Uterus (tissue), 4 donors: ENCODE results near the gene RPAP2. TPM values are rescaled to one million over a fixed set of nuclear protein-coding genes. Genes with fewer than 3 reads are reported as not detected.
"Not testable (repeated sequence)": the region's sequence is repeated elsewhere in the genome, so short reads cannot be mapped to it uniquely, and the experiment has no call there.

Experiments used
- DNase-seq, 2 donors: peaks; one replicate each; pipeline ENCODE4 v3.0.0-alpha.2; 2019 to 2020
- H3K27ac ChIP-seq, 2 donors: fragments of 200-600 bp; sonication (generic); 1 replicate in 1 of 2; 2 replicates in 1 of 2; pipeline ENCODE4 v1.5.1; 2016 to 2018
- H3K27me3 ChIP-seq, 2 donors: fragments of 200-600 bp; sonication (generic); one replicate each; pipeline ENCODE4 v1.5.1; 2018 to 2019; ENCODE audit warnings: control low read depth in 1 of 2
- H3K36me3 ChIP-seq, 2 donors: fragments of 200-600 bp; sonication (generic); one replicate each; pipeline ENCODE4 v1.5.1; 2019; ENCODE audit warnings: control low read depth in 1 of 2
- H3K4me1 ChIP-seq, 2 donors: fragments of 200-600 bp; sonication (generic); one replicate each; pipeline ENCODE4 v1.5.1; 2018 to 2019; ENCODE audit warnings: control low read depth in 1 of 2
- H3K4me3 ChIP-seq, 2 donors: fragments of 200-600 bp; sonication (generic); 1 replicate in 1 of 2; 2 replicates in 1 of 2; pipeline ENCODE4 v1.5.1; 2018 to 2019; ENCODE audit warnings: mild to moderate bottlenecking in 1 of 2
- H3K9me3 ChIP-seq, 2 donors: fragments of 200-600 bp; sonication (generic); one replicate each; pipeline ENCODE4 v1.5.1; 2019; ENCODE audit warnings: control low read depth in 1 of 2
- POLR2A ChIP-seq, 2 donors: fragments of 450-650 bp; IDR thresholded peaks; one replicate each; pipeline ENCODE4 v1.6.1; 2016; ENCODE audit warnings: antibody characterized with exemption in 2 of 2, mild to moderate bottlenecking in 1 of 2, moderate library complexity in 1 of 2
- intact Hi-C: fragments of 100-400 bp; cut with DNase I; formaldehyde crosslinking; loops from one replicate; pipeline ENCODE4 v1.15.1; 2023; ENCODE audit warnings: low total_unique reads
- total RNA-seq, 4 donors: library from RNA; depleted of rRNA in 3 of 4; stranded (reverse); fragments of >200 nt in 3 of 4; gene quantifications; one replicate each; pipeline versions ENCODE4 v1.1.0 to v1.2.4, GENCODE V29; 2014 to 2023
- TF ChIP-seq, protein P1 (sequence below), 4 experiments: fragments of 200-600 bp in 2 of 4; fragments of 450-650 bp in 2 of 4; sonication (generic) in 2 of 4; IDR thresholded peaks; one replicate each; pipeline ENCODE4 v1.5.1; 2016 to 2019; ENCODE audit warnings: antibody characterized with exemption in 4 of 4, mild to moderate bottlenecking in 2 of 4, moderate library complexity in 1 of 4
- donor health status: DM: yes; HTN: yes; CAD: no.

The RPAP2 gene
- total RNA-seq, 4 donors from 2014 or later = 7.6 to 131 (median 54.9) TPM

DNA sequence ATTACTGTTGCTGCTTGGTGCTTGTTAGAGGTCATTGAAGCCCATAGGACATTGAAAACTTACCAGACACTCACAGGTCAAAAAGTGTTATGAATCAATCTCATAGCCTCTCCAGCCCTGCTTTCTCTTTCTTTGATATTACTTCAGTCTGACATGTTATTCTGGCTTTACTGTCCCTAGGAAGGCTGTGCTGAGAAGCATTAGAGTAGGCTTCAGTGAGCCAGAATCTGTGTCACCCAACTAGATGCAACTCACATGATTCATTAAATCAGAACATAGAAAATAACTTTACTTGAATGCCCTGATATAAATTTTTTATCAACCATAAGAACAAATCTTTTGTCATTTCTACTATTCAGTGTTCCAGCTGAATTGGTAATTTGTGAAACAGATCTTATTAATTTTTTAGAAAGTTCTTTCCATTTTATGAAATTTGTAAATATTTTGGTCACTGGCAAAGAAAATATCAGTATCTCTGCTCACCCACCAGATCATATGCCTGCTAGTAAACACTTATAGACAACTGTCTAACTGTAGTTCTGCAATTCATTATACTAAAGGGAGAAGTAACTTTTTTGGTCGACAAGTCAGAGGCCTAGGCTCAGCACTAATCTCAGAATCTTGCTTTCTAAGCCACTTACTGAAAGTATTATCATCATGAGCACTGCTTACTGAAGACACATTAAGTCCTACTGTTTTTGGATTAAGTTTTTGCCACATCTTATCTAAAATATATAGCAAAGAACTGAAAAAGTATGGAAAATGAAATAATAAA is 48.2 kb downstream of the RPAP2 start:
- no peak overlapping the region for H3K27ac ChIP-seq
- no peak overlapping the region for H3K4me3 ChIP-seq
- H3K9me3 ChIP-seq = no peaks in the 10 kb centered on the region
- no peaks in the 10 kb centered on the region for H3K27me3 ChIP-seq
- H3K4me1 ChIP-seq = no peaks in the 10 kb centered on the region
- DNase-seq = no peak
- no peaks in the 10 kb centered on the region for H3K36me3 ChIP-seq
- intact Hi-C loops = no loop called here
- TF ChIP-seq, protein P1, sequence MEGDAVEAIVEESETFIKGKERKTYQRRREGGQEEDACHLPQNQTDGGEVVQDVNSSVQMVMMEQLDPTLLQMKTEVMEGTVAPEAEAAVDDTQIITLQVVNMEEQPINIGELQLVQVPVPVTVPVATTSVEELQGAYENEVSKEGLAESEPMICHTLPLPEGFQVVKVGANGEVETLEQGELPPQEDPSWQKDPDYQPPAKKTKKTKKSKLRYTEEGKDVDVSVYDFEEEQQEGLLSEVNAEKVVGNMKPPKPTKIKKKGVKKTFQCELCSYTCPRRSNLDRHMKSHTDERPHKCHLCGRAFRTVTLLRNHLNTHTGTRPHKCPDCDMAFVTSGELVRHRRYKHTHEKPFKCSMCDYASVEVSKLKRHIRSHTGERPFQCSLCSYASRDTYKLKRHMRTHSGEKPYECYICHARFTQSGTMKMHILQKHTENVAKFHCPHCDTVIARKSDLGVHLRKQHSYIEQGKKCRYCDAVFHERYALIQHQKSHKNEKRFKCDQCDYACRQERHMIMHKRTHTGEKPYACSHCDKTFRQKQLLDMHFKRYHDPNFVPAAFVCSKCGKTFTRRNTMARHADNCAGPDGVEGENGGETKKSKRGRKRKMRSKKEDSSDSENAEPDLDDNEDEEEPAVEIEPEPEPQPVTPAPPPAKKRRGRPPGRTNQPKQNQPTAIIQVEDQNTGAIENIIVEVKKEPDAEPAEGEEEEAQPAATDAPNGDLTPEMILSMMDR (IDR thresholded peaks at IDR 0.05) = no peak
- no peak for TF ChIP-seq POLR2A (IDR thresholded peaks at IDR 0.05)

DNA sequence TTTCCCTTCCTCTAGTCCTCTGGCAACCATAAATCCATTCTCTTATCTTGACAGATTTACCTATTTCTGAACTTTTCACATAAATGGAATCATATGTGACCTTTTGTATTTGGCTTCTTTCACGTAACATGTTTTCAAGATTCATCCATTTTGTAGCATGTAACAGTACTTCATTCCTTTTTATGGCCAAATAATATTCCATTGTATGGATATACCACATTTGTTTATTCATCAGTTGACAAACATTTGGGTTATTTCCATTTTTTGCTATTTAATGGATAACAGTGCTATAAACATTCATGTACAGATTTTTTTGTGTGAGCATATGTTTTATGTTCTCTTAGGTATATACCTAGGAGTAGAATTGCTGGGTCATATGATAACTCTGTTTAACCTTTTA is 54.0 kb downstream of the RPAP2 start:
- H3K36me3 ChIP-seq = no peaks in the 10 kb centered on the region
- no peak overlapping the region for H3K4me3 ChIP-seq
- DNase-seq = no peak
- no peaks in the 10 kb centered on the region for H3K27me3 ChIP-seq
- H3K9me3 ChIP-seq = no peaks in the 10 kb centered on the region
- intact Hi-C loops = no loop called here
- TF ChIP-seq POLR2A (IDR thresholded peaks at IDR 0.05) = no peak
- TF ChIP-seq, protein P1 (IDR thresholded peaks at IDR 0.05) = no peak
- no peak overlapping the region for H3K27ac ChIP-seq
- no peaks in the 10 kb centered on the region for H3K4me1 ChIP-seq

DNA sequence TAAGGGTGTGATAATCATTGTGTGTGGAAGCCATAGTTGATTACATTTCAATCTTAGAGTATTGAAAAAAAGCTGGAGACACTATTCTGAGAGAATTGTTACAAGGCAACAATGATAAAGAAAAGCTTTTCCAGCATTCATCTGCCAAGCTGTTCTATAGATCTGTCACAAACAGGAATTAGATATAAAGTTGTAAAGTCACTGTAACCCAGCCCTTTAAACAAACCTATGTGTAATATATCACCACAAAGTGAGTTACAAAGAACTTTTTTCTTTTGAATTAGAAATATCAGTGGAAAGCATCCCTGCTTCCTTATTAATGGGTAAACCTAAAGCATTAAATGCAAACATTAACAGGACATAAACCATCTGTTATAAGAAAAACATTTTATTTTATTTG is 55.4 kb downstream of the RPAP2 start:
- intact Hi-C loops = no loop called here
- TF ChIP-seq, protein P1 (IDR thresholded peaks at IDR 0.05) = no peak
- no peak for TF ChIP-seq POLR2A (IDR thresholded peaks at IDR 0.05)
- H3K36me3 ChIP-seq = no peaks in the 10 kb centered on the region

DNA sequence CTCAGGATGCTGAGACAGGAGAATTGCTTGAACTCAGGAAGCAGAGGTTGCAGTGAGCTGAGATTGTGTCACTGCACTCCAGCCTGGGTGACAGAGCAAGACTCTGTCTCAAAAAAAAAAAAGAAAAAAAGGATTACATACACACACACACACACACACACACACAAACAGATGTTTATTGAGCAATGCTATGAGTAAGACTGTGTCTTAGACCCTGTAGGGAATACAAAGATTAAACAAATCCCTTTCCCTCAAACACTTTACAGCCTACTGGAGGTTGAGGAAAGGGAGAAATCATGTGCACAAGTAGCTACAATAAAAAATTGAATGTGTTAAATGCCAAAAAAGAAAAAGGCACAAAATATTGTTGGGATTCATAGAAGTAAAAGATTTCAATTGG is 58.1 kb downstream of the RPAP2 start:
- Histone ChIP-seq H3K9me3 (no peaks in the 10 kb centered on the region), H3K4me3 (no peak overlapping the region), H3K27ac (no peak overlapping the region), H3K27me3 (no peaks in the 10 kb centered on the region), H3K36me3 (no peaks in the 10 kb centered on the region), H3K4me1 (no peaks in the 10 kb centered on the region)
- no peak for DNase-seq
- intact Hi-C loops = no loop called here
- TF ChIP-seq, protein P1 (IDR thresholded peaks at IDR 0.05) = no peak
- no peak for TF ChIP-seq POLR2A (IDR thresholded peaks at IDR 0.05)

More for the DNA sequence above, 55.4 kb downstream of the RPAP2 start:
- Histone ChIP-seq H3K9me3 (no peaks in the 10 kb centered on the region), H3K4me1 (no peaks in the 10 kb centered on the region), H3K4me3 (no peak overlapping the region), H3K27me3 (no peaks in the 10 kb centered on the region), H3K27ac (no peak overlapping the region)
- DNase-seq = no peak

DNA sequence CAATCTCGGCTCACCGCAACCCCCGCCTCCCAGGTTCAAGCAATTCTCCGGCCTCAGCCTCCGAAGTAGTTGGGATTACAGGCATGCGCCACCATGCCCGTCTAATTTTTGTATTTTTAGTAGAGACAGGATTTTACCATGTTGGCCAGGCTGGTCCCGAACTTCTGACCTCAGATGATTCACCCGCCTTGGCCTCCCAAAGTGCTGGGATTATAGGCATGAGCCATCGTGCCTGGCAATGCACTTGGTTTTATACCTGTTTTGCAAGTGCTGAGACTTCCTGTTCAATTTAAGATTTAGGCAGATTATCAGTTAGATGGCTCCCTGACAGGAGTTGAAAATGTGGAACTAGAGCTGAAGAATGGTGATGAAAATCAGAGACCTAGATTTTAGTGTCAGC is 60.5 kb downstream of the RPAP2 start:
- H3K27me3 ChIP-seq, H3K36me3 ChIP-seq, H3K9me3 ChIP-seq, H3K4me3 ChIP-seq, H3K4me1 ChIP-seq, DNase-seq, H3K27ac ChIP-seq, intact Hi-C loops: not testable (repeated sequence)
